ENCODE data around the gene RSAD2. TPM values are rescaled to one million over a fixed set of nuclear protein-coding genes. Genes with fewer than 3 reads are reported as not detected.

The RSAD2 gene
- total and polyA plus RNA-seq, 2 donors (not counting 3 experiments of a cell fraction or from before 2014, with no cell fraction given) = 0.03 to 0.18 TPM

DNA sequence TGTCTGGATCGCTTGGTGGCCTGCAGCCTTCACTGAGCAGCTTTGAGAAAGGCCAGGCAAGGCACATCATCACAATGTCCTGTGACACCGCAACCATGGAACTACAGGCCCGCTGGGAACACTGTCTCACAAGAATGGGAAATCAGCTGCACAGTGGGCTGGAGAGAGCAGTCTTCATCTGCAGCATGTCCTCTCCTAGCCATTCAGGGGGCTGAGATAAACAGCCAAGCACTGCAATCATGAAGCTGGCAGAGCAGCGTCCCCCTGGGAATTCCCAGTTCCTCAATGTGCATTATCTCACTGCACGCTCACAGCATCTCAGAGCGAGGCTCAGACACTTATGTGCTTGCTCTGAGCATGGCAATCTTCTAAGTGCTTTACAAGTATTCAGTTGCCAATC is 13.8 kb upstream of the RSAD2 start:
- no peak for FAIRE-seq
- CTCF ChIA-PET = no interaction called here
- no TSS peak for BruUV-seq (replicated peaks)

More for the DNA sequence above, 13.8 kb upstream of the RSAD2 start:
- no peak for TF ChIP-seq POLR2AphosphoS5 (IDR thresholded peaks at IDR 0.05; ENCODE audit: insufficient read depth, low read depth, low read length)
- TF ChIP-seq, protein P1, sequence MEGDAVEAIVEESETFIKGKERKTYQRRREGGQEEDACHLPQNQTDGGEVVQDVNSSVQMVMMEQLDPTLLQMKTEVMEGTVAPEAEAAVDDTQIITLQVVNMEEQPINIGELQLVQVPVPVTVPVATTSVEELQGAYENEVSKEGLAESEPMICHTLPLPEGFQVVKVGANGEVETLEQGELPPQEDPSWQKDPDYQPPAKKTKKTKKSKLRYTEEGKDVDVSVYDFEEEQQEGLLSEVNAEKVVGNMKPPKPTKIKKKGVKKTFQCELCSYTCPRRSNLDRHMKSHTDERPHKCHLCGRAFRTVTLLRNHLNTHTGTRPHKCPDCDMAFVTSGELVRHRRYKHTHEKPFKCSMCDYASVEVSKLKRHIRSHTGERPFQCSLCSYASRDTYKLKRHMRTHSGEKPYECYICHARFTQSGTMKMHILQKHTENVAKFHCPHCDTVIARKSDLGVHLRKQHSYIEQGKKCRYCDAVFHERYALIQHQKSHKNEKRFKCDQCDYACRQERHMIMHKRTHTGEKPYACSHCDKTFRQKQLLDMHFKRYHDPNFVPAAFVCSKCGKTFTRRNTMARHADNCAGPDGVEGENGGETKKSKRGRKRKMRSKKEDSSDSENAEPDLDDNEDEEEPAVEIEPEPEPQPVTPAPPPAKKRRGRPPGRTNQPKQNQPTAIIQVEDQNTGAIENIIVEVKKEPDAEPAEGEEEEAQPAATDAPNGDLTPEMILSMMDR (IDR thresholded peaks at IDR 0.05; ENCODE audit: extremely low read depth in 1 of 2, insufficient read depth in 1 of 2, low read depth in 1 of 2, low read length in 2 of 2) = no peak
- no peak for TF ChIP-seq POLR2A (IDR thresholded peaks at IDR 0.05; ENCODE audit: low read depth, low read length)
- TF ChIP-seq GATA2 (IDR thresholded peaks at IDR 0.05; ENCODE audit: insufficient read depth, insufficient read length, low read depth, low read length) = no peak
- no peak for TF ChIP-seq MYC (IDR thresholded peaks at IDR 0.05; ENCODE audit: low read depth, low read length)
- TF ChIP-seq JUN (IDR thresholded peaks at IDR 0.05; ENCODE audit: borderline replicate concordance, insufficient read depth, insufficient read length, low read depth) = no peak
- TF ChIP-seq, protein P2, sequence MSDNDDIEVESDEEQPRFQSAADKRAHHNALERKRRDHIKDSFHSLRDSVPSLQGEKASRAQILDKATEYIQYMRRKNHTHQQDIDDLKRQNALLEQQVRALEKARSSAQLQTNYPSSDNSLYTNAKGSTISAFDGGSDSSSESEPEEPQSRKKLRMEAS (IDR thresholded peaks at IDR 0.05; ENCODE audit: insufficient read depth, insufficient read length) = no peak
- no peak for TF ChIP-seq FOS (IDR thresholded peaks at IDR 0.05; ENCODE audit: borderline replicate concordance, insufficient read depth, low read length)
- no peak for TF ChIP-seq EZH2 (IDR thresholded peaks at IDR 0.05; ENCODE audit: borderline replicate concordance, low read depth, low read length, severe bottlenecking)
- Histone ChIP-seq H3K79me2 (ENCODE audit: control insufficient read depth, insufficient read depth, low read length) (no peaks in the 10 kb centered on the region), H4K20me1 (replicated peaks; ENCODE audit: control insufficient read depth, extremely low read depth, insufficient read depth, low read length) (no peaks in the 10 kb centered on the region), H3K9me3 (replicated peaks; ENCODE audit: control insufficient read depth, insufficient read depth, low read length) (no peaks in the 10 kb centered on the region), H2AFZ (ENCODE audit: low read depth, low read length) (no peak overlapping the region), H3K4me2 (ENCODE audit: insufficient read depth, low read length) (no peak overlapping the region), H3K9me1 (replicated peaks; ENCODE audit: control insufficient read depth, extremely low read depth, insufficient read depth, low read length) (no peaks in the 10 kb centered on the region), H3K9ac (replicated peaks; ENCODE audit: extremely low read depth, insufficient read depth, low read length) (no peak overlapping the region), H3K4me3 (replicated peaks in 1 of 3; ENCODE audit: insufficient read depth in 1 of 3, low read depth in 1 of 3, low read length in 3 of 3) (no peak overlapping the region), H3K27me3 (ENCODE audit: control insufficient read depth in 2 of 2, insufficient read depth in 2 of 2, low read length in 2 of 2) (peaks cover 3 to 4% of the 10 kb centered on the region in 2 experiments), H3K36me3 (ENCODE audit: control insufficient read depth in 2 of 2, extremely low read depth in 1 of 2, insufficient read depth in 2 of 2, low read length in 2 of 2) (no peaks in the 10 kb centered on the region), H3K4me1 (ENCODE audit: control insufficient read depth, extremely low read depth, insufficient read depth, low read length) (peaks cover 4% of the 10 kb centered on the region), H3K27ac (ENCODE audit: insufficient read depth, low read depth, low read length) (no peak overlapping the region)
- intact Hi-C loops (cut with micrococcal nuclease) (no loop called here), dilution Hi-C loops (cut with MboI; ENCODE audit: extremely low pct_ligation_motif_present, low sequenced_read_pairs) (no loop called here)
- DNase-seq (ENCODE audit: low read depth, low spot score) = no peak
- POLR2A ChIA-PET = no interaction called here
